ENCODE data around the gene TGM6.

The TGM6 gene

GRCh38 chr20:2459981-2460751 is 79.5 kb downstream of the TGM6 start:
- DNase-seq, result no peak

- no peak for DNase-seq
Observed at GRCh38 chr20:2460752-2461424, 80.2 kb downstream of the TGM6 start.

GRCh38 chr20:2462484-2462883 is 81.8 kb downstream of the TGM6 start:
- no peak for DNase-seq

DNA sequence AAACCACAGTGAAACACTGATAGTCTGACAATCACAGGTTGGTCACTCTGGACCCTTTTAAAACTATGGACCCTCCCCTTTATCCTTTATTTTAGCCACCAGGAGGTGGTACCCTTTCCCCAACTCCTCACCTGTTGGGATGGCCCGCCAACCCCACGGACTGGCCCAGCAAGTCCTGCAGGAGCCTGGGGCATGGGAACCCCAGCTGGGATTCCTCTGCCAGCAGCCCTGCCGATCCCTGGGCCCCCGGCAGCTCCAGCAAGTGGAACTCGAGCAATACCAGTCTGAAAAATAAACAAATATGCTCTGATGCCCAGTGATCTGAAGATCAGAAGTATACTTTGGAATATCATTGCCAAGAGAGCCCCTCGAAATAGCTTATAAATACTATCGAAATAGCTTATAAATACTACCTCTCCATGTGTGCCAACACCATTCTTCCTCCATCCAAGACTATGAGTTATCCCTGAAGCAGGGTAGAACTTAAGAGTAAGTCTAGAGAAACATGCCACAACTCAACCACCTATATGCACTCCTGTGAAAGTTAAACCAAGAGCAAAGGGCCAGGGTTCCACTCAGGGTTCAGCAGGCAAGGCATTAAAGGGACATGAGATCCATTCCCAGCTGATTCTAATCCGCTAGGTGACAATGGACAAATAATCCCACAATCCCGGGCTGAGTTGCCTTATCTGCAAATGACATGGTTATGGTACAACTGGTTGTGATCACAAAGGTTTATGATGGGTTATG is 83.1 kb downstream of the TGM6 start:
- DNase-seq, result no peak

DNA sequence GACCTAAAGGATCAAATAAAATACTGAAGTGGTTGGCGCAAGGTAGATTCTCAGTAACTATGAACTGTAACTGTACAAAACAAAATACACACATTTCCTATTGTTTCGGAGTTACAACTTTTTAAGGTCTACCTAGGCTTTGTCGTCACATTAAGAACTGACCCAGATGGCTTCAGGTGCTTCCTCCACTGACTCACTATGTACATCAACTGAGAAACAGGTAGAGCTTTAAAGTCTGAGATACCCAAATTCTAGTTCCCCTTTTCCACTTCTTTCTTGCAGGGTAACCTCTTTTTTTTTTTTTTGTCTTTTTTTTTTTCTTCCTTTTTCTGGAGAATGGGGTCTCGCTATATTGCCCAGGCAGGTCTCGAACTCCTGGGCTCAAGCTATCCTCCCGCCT is 84.4 kb downstream of the TGM6 start:
- no peak for DNase-seq

DNA sequence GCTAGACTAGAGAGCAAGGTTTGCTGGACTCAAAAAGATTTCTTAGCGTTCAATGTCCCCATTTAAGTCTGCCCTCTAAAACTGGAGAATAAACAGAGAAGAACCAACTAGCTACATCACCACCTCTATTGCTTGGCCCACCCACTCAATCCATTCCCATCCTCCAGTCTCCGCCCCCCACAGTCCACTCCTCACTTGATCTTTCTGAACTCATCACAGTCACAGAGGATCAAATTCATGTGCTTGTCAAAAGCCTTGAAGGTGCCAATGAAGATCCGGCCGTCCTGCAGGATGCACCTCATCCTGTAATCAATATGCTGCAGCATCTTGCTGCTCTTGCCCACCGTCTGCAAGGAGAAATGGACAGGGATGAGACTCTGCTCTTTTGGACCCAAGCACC is 86.7 kb downstream of the TGM6 start:
- no peak for DNase-seq

GRCh38 chr20:2468581-2469407 is 88.1 kb downstream of the TGM6 start:
- no peak for DNase-seq

DNA sequence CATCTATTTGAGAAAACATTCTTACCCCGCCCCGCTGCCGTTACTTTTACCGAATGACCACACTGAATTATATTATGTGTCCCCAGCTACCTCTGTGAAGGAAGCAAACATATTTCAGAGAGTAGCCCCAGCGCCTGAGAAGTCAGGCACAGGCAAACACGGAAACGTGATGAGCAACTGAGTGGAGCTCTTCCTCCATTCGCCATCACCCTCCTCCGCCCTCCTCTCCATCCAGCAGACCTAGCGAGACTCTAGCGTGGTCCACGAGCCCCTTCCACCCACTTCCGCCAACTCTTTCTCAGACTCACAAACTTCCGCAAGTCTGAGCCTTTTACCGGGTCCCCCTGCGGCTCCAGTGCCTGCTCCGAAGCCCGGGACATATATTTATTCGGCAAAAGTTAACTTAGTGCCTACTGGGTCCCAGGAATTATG is 89.3 kb downstream of the TGM6 start:
- peak; percentile 45 for DNase-seq

DNA sequence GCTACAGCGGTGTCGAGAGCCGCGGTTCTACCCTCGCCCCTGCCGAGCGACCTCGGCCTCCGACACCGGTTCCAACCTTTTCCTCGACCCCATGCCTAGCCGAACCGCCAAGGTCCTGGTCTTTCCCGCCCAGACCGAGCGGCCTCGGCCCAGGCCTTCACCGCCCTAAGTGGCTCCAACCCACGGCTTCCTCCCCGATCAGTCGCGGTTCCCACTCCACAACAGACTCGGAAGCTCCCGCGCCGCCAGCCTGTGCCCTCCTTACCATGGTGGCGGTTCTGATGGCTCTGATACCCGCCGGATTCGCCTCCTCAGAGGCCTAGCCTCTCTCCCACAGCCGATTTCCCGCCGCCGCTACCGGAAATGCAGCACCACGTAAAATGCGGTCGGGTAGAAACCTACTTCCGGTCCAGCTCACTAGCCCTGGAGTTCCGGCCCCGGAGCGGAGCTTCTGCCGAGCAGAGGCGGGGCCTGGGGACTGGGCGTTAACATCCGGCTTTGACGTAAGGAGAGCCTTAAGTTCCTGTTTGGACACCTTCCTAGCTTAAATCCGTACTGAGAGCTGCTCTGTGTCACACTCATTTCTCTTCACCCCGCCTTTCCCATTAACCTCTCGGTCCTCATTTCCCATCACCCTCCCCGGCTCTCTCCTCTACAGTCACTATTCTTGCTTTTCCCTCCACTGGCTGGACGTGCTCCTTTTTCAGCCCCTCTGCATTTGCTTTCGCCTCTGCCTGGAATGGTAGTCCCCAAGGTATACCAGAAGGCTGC is 89.9 kb downstream of the TGM6 start, which contains the start of gene SNRPB:
Gene SNRPB, minus strand, starts transcription at position 367 of the 771 bp plus-strand sequence. Its CDS starts 99 bp downstream, at position 268.
- peak; percentile 98 for DNase-seq

- DNase-seq, result no peak
Observed at GRCh38 chr20:2473516-2473915, 92.8 kb downstream of the TGM6 start.

- DNase-seq, result no peak
Observed at GRCh38 chr20:2475850-2476741, 95.4 kb downstream of the TGM6 start.

DNA sequence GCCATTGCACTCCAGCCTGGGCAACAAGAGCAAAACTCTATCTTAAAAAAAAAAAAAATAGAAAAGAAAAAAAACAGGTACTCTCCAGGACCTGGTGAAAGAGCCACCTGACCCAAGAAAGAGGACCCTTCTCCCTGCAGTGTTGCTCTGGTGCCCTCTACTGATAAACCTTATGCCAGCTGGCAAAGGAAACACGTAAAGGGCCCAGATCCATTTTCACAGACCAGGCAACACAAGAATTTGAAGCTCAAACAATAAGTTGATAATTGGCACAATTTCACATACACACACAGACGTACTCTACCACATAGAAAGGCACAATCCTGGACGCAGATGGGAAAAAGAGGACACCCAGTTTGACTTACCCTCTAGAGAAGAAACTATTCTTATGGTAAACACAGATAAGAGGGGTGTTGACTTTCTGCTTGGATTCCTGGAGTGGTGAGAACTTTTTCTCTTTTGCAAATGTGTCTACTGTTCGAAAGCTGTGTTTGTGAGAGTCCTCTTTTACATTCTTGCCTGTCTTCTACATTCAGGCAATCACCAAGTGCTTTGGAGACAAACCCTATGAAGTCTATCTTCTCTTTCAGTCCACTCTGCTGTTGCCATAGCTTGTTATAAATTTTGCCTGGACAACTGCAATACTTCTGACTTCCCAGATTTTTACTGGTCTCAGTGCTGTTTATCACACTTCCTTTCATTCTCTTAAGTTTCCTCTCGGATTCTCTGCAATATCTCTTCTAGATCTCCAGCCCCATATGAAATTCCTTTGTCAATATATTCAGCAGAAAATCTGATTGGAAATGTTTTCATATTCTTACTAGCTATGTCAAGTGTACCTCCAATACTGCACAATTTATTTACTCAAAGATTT is 96.3 kb downstream of the TGM6 start:
- no peak for DNase-seq

DNA sequence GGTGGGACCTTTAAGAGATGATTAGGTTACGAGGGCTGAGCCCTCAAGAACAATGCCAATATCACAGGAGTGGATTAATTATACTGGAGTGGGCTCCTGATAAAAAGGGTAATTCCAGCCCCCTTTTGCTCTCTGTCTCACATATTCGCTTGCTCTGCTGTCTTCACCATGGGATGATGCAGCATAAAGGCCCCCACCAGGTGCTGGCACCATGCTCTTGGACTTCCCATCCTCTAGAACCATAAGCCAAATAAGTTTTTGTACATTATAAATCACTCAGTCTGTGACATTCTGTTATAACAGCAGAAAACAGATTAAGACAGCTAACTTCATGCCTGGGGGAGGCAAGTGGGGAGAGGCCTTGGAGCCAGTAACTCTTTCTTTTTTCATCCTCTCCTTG is 99.7 kb downstream of the TGM6 start:
- no peak for DNase-seq

Data from NCI-H1694 (cell line).